ENCODE data around the gene MAP3K5. TPM values are rescaled to one million over a fixed set of nuclear protein-coding genes. Genes with fewer than 3 reads are reported as not detected.

MAP3K5 gene
- total and polyA plus RNA-seq, 7 donors = 7.4 to 17.8 (median 9.4) TPM

DNA sequence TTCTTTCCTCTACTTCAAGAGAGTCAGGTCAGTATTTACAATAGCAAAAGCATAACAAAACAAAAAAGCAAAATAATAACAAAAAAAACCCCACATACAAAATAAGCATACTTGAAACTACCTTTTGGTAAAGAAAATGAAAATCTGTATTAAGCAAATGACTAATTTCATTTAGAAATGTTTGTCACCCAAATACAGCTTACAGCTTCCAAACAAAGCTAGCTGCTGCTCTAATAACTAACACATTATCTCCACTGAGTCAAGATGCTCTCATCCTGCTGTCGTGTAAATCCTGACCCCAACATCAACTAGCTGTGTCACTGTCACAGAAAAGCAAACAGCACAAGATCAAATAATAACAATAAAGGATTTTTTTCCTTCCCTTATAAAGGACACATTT is 263.8 kb downstream of the MAP3K5 start:
- TF ChIP-seq, protein P1, sequence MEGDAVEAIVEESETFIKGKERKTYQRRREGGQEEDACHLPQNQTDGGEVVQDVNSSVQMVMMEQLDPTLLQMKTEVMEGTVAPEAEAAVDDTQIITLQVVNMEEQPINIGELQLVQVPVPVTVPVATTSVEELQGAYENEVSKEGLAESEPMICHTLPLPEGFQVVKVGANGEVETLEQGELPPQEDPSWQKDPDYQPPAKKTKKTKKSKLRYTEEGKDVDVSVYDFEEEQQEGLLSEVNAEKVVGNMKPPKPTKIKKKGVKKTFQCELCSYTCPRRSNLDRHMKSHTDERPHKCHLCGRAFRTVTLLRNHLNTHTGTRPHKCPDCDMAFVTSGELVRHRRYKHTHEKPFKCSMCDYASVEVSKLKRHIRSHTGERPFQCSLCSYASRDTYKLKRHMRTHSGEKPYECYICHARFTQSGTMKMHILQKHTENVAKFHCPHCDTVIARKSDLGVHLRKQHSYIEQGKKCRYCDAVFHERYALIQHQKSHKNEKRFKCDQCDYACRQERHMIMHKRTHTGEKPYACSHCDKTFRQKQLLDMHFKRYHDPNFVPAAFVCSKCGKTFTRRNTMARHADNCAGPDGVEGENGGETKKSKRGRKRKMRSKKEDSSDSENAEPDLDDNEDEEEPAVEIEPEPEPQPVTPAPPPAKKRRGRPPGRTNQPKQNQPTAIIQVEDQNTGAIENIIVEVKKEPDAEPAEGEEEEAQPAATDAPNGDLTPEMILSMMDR (IDR thresholded peaks at IDR 0.05) = no peak
- TF ChIP-seq EP300 (IDR thresholded peaks at IDR 0.05) (no peak), POLR2A (IDR thresholded peaks at IDR 0.05) (no peak), POLR2AphosphoS5 (IDR thresholded peaks at IDR 0.05) (no peak)
- WGBS, 2 donors = 86 to 94% methylated on average over 1 of the region's 1 CpG
- Histone ChIP-seq H3K27ac (no peak overlapping the region), H3K36me3 (no peaks in the 10 kb centered on the region), H3K27me3 (peaks cover 0 to 3% (median 0%) of the 10 kb centered on the region in 3 donors), H3K9me3 (no peaks in the 10 kb centered on the region), H3K4me3 (no peak overlapping the region), H3K4me1 (peaks cover 0 to 10% (median 1%) of the 10 kb centered on the region in 4 donors)
- DNase-seq = no peak
- intact Hi-C loops (cut with DNase I) = no loop called here

DNA sequence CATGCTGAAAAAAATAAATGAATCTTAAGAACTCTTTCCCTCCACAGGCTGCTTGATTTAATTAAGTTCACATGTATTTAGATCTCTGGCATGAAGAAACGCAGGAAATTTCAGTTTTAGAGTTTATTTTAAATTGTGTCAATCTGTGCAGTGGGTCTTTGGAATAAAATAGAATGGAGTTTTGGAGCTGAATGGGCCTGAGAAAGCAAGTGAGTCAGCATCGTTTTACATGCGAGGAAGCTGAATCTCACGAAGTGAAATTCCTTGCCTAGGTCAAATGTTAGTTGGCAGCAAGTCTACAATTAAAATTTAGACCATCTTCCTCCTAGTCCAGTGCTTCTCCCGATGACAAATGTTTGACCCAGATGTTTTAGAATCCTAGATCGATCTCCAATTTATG is 264.4 kb downstream of the MAP3K5 start:
- intact Hi-C loops (cut with DNase I) = no loop called here
- H3K4me3 ChIP-seq = no peak overlapping the region
- 82 to 90% methylated on average over 6 of the region's 6 CpGs for WGBS, 2 donors
- peaks cover 0 to 3% (median 0%) of the 10 kb centered on the region in 3 donors for H3K27me3 ChIP-seq
- H3K4me1 ChIP-seq = peaks cover 0 to 10% (median 1%) of the 10 kb centered on the region in 4 donors
- H3K9me3 ChIP-seq = no peaks in the 10 kb centered on the region
- TF ChIP-seq, protein P1 (IDR thresholded peaks at IDR 0.05) = no peak
- no peak for TF ChIP-seq POLR2A (IDR thresholded peaks at IDR 0.05)
- TF ChIP-seq EP300 (IDR thresholded peaks at IDR 0.05) = no peak
- no peak for TF ChIP-seq POLR2AphosphoS5 (IDR thresholded peaks at IDR 0.05)
- DNase-seq = no peak
- no peak overlapping the region for H3K27ac ChIP-seq
- no peaks in the 10 kb centered on the region for H3K36me3 ChIP-seq

DNA sequence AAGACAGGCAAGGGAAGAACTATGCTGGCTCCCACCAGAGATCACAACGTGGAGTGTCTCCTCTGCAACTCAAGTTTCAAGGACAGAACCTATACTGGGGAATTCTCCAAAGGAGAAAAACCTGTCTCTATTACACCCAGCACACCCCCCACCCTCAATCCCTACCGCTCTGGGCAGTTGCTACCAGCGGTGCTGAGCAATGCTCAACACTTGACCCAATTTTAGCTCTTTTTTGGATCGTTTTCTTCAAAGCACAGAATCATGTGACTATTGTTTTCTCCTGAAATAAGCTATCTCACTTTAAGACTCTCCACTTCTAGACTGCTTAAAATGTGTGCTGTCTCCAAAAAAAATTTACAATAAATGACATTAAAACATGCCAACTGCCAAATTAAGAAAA is 265.3 kb downstream of the MAP3K5 start:
- no peaks in the 10 kb centered on the region for H3K36me3 ChIP-seq
- peaks cover 0 to 3% (median 0%) of the 10 kb centered on the region in 3 donors for H3K27me3 ChIP-seq
- TF ChIP-seq POLR2A (IDR thresholded peaks at IDR 0.05) (no peak), EP300 (IDR thresholded peaks at IDR 0.05) (no peak), POLR2AphosphoS5 (IDR thresholded peaks at IDR 0.05) (no peak)
- TF ChIP-seq, protein P1 (IDR thresholded peaks at IDR 0.05) = no peak
- H3K27ac ChIP-seq = no peak overlapping the region
- no peak for DNase-seq
- intact Hi-C loops (cut with DNase I) = no loop called here
- no peaks in the 10 kb centered on the region for H3K9me3 ChIP-seq
- 51 to 63% methylated on average over 4 of the region's 4 CpGs for WGBS, 2 donors
- H3K4me1 ChIP-seq = peaks cover 0 to 10% (median 1%) of the 10 kb centered on the region in 4 donors
- no peak overlapping the region for H3K4me3 ChIP-seq

DNA sequence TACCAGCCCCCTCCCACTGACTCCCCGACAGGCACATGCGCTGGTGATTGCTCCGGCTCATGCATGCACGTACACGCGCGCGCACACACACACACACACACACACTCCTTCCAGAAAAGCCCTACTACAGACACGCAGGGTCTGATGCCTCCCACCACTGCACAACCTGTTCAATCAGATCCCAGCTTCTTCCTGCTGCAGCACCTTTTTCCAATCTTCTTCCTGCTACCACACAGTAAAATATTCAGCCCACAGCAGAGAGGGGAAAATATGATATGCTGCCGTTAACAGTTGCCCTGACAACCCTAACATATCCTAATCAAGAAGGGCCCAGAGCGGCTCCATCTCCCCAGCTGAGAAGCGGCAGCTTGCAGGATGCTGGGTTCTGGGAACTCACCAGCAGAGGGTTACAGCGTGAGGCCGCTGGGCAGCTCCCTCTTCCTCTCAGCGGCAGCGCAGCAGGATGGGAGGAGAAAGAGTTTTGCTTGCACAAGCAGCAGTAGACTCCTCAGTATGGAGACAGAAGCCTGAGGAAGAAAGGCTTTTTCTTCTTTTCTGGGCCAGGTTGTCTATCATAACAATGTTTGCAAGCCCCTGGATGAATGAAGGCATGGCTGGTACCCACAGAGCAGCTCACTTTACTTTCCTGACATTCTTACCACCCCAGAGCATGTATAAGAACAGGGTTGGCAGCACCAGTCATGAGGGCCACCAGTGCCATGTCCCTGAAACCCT is 265.9 kb downstream of the MAP3K5 start:
- no peak overlapping the region for H3K27ac ChIP-seq
- no peak overlapping the region for H3K4me3 ChIP-seq
- DNase-seq = peak; percentile 71
- no peak for TF ChIP-seq EP300 (IDR thresholded peaks at IDR 0.05)
- TF ChIP-seq, protein P1 (IDR thresholded peaks at IDR 0.05) = no peak
- TF ChIP-seq POLR2A (IDR thresholded peaks at IDR 0.05) = no peak
- no peak for TF ChIP-seq POLR2AphosphoS5 (IDR thresholded peaks at IDR 0.05)
- 27 to 69% methylated on average over 16 of the region's 16 CpGs for WGBS, 2 donors
- no peaks in the 10 kb centered on the region for H3K36me3 ChIP-seq
- H3K9me3 ChIP-seq = no peaks in the 10 kb centered on the region
- intact Hi-C loops (cut with DNase I) = no loop called here
- peaks cover 0 to 3% (median 0%) of the 10 kb centered on the region in 3 donors for H3K27me3 ChIP-seq
- H3K4me1 ChIP-seq = peaks cover 0 to 10% (median 1%) of the 10 kb centered on the region in 4 donors

Measured in sigmoid colon (tissue), 7 donors.